SK-N-SH (cell line): ENCODE data around the gene IQCK. TPM values are rescaled to one million over a fixed set of nuclear protein-coding genes. Genes with fewer than 3 reads are reported as not detected.

ENCODE experiments used
- CTCF ChIA-PET: fragments of 300-600, 350-600 bp; formaldehyde crosslinking; extraction: SDS; loops from one replicate; lab custom pipeline; 2021; lab: Yijun Ruan, JAX
- POLR2A ChIA-PET: fragments of 350-600 bp; sonication (Branson Sonifier 250); formaldehyde crosslinking; extraction: SDS; loops from one replicate; lab custom pipeline; 2020; ENCODE audit warnings: antibody characterized with exemption, inconsistent platforms; lab: Yijun Ruan, JAX
- DNase-seq: peaks from one replicate; pipeline ENCODE4 v3.0.0; 2012
- H2AFZ ChIP-seq: fragments of 200-600 bp; sonication (generic); 2 replicates; pipeline ENCODE4 v1.8.1; 2016; ENCODE audit warnings: antibody characterized with exemption, mild to moderate bottlenecking, low read depth
- H3F3A ChIP-seq: fragments of 200-600 bp; sonication (generic); replicated peaks from 2 replicates; pipeline ENCODE3; 2016; ENCODE audit warnings: antibody characterized with exemption, mild to moderate bottlenecking; ENCODE audit not compliant: insufficient read depth
- H3K27ac ChIP-seq, 2 experiments: fragments of 200-500 bp in 1 of 2; fragments of 200-600 bp in 1 of 2; sonication (Bioruptor generic) in 1 of 2; sonication (generic), shearing (Covaris generic) in 1 of 2; 2 replicates each; pipeline versions ENCODE4 v1.5.1 to v1.6.1; 2014 to 2016; ENCODE audit warnings: low read depth in 2 of 2, inconsistent platforms in 1 of 2, low read length in 1 of 2, mild to moderate bottlenecking in 1 of 2, mixed read lengths in 1 of 2
- H3K27me3 ChIP-seq: fragments of 200-600 bp; sonication (generic), shearing (Covaris generic); 2 replicates; pipeline ENCODE4 v1.6.1; 2016; ENCODE audit warnings: mixed run types; ENCODE audit not compliant: insufficient read depth
- H3K36me3 ChIP-seq, 2 experiments: fragments of 200-500 bp in 1 of 2; fragments of 200-600 bp in 1 of 2; sonication (Bioruptor generic) in 1 of 2; sonication (generic) in 1 of 2; replicated peaks in 1 of 2; 2 replicates each; pipeline versions ENCODE3 to v1.5.1; 2014 to 2016; ENCODE audit warnings: low read length in 1 of 2, mild to moderate bottlenecking in 1 of 2; ENCODE audit not compliant: insufficient read depth in 2 of 2, control insufficient read depth in 1 of 2
- H3K4me1 ChIP-seq, 2 experiments: fragments of 200-500 bp in 1 of 2; fragments of 200-600 bp in 1 of 2; sonication (Bioruptor generic) in 1 of 2; sonication (generic), shearing (Covaris generic) in 1 of 2; 2 replicates each; pipeline versions ENCODE4 v1.5.1 to v1.6.1; 2014 to 2016; ENCODE audit warnings: low read depth in 1 of 2, low read length in 1 of 2, mixed run types in 1 of 2; ENCODE audit not compliant: insufficient read depth in 2 of 2, control insufficient read depth in 1 of 2
- H3K4me2 ChIP-seq: fragments of 200-600 bp; sonication (generic), shearing (Covaris generic); 2 replicates; pipeline ENCODE4 v1.6.1; 2017; ENCODE audit warnings: mixed run types
- H3K4me3 ChIP-seq, 2 experiments: fragments of 200-500 bp in 1 of 2; fragments of 200-600 bp in 1 of 2; sonication (Bioruptor generic) in 1 of 2; sonication (generic), shearing (Covaris generic) in 1 of 2; 2 replicates each; pipeline versions ENCODE4 v1.5.1 to v1.8.1; 2014 to 2016; ENCODE audit warnings: low read depth in 2 of 2, inconsistent platforms in 1 of 2, low read length in 1 of 2, mild to moderate bottlenecking in 1 of 2, mixed read lengths in 1 of 2, moderate library complexity in 1 of 2
- H3K79me2 ChIP-seq: fragments of 200-600 bp; sonication (generic); 2 replicates; pipeline ENCODE4 v1.8.1; 2017; ENCODE audit warnings: mild to moderate bottlenecking; ENCODE audit not compliant: insufficient read depth
- H3K9ac ChIP-seq: fragments of 200-600 bp; sonication (generic); 2 replicates; pipeline ENCODE4 v1.6.1; 2017; ENCODE audit warnings: mixed run types
- H3K9me2 ChIP-seq: fragments of 200-600 bp; sonication (generic); 2 replicates; pipeline ENCODE4 v1.6.1; 2017; ENCODE audit warnings: mixed run types
- H3K9me3 ChIP-seq: fragments of 200-600 bp; sonication (generic); 2 replicates; pipeline ENCODE4 v1.6.1; 2017; ENCODE audit warnings: mixed run types, mild to moderate bottlenecking, moderate library complexity
- H4K20me1 ChIP-seq: fragments of 200-600 bp; sonication (generic); 2 replicates; pipeline ENCODE4 v1.6.1; 2017; ENCODE audit warnings: mild to moderate bottlenecking, mixed run types; ENCODE audit not compliant: insufficient read depth
- CTCF ChIP-seq: fragments of 200-600 bp; sonication (generic); IDR thresholded peaks from 2 replicates; pipeline ENCODE4 v1.6.1; 2017; ENCODE audit warnings: antibody characterized with exemption, mild to moderate bottlenecking, moderate library complexity
- ELF1 ChIP-seq: IDR thresholded peaks from 2 replicates; pipeline ENCODE4 v1.4.0; 2012
- EZH2phosphoT487 ChIP-seq: fragments of 200-600 bp; sonication (generic); IDR thresholded peaks from 2 replicates; pipeline ENCODE4 v1.6.1; 2017; ENCODE audit warnings: low read depth, mixed run types, mild to moderate bottlenecking, antibody characterized with exemption, moderate library complexity, borderline replicate concordance
- IRF3 ChIP-seq: fragments of 150-350 bp; IDR thresholded peaks from 2 replicates; pipeline ENCODE4 v1.6.1; 2016; ENCODE audit warnings: mild to moderate bottlenecking, low read depth, low read length
- MAX ChIP-seq: IDR thresholded peaks from 2 replicates; pipeline ENCODE4 v1.4.0; 2012; ENCODE audit warnings: low read depth
- PBX3 ChIP-seq: IDR thresholded peaks from 2 replicates; pipeline ENCODE4; 2012
- POLR2AphosphoS5 ChIP-seq: IDR thresholded peaks from 2 replicates; pipeline ENCODE4 v1.6.1; 2012; ENCODE audit warnings: low read depth, low read length
- RAD21 ChIP-seq: IDR thresholded peaks from 2 replicates; pipeline ENCODE4 v1.6.1; 2012; ENCODE audit warnings: mild to moderate bottlenecking, low read length
- RCOR1 ChIP-seq: fragments of 150-350 bp; IDR thresholded peaks from 2 replicates; pipeline ENCODE4 v1.6.1; 2017; ENCODE audit warnings: antibody characterized with exemption, low read length
- SIN3A ChIP-seq: IDR thresholded peaks from 2 replicates; pipeline ENCODE4 v1.6.1; 2012; ENCODE audit warnings: low read depth, mild to moderate bottlenecking, low read length, moderate library complexity, borderline replicate concordance
- TAF1 ChIP-seq: IDR thresholded peaks from 2 replicates; pipeline ENCODE4 v1.6.1; 2012; ENCODE audit warnings: low read depth, mild to moderate bottlenecking, low read length, moderate library complexity, borderline replicate concordance
- TEAD4 ChIP-seq: IDR thresholded peaks from 2 replicates; pipeline ENCODE4 v1.4.0; 2012; ENCODE audit warnings: mild to moderate bottlenecking, borderline replicate concordance; ENCODE audit not compliant: insufficient read depth
- USF2 ChIP-seq: fragments of 150-350 bp; IDR thresholded peaks from 2 replicates; pipeline ENCODE4 v1.6.1; 2017; ENCODE audit warnings: antibody characterized with exemption, low read length, low read depth, borderline replicate concordance
- WGBS: methylation state at CpG from one replicate; pipeline ENCODE4 v1.1.6; 2017; ENCODE audit warnings: low lambda C conversion rate; 5-methylcytosine and 5-hydroxymethylcytosine counted together
- polyA plus RNA-seq, 3 experiments: library from polyadenylated mRNA; depleted of rRNA; stranded (reverse); fragments of >200 nt; gene quantifications; 2 replicates each; pipeline ENCODE4 v1.2.3, GENCODE V29; 2012

The IQCK gene
- polyA plus RNA-seq, 1 of the 3 experiments (the other 2 are of a cell fraction): 7.3 TPM

GRCh38 chr16:19857593-19858339 is 139.7 kb downstream of the IQCK start:
- no peak overlapping the region for H3K4me2 ChIP-seq
- H4K20me1 ChIP-seq: no peaks in the 10 kb centered on the region
- no peak overlapping the region for H3K9ac ChIP-seq
- POLR2A ChIA-PET: no interaction called here
- no peaks in the 10 kb centered on the region; a peak in 1 of 4 replicates for H3K4me1 ChIP-seq
- WGBS: 88% methylated on average over 16 of the region's 16 CpGs
- H3K9me3 ChIP-seq: no peaks in the 10 kb centered on the region
- H3K9me2 ChIP-seq: no peaks in the 10 kb centered on the region
- H3K4me3 ChIP-seq: no peak overlapping the region
- CTCF ChIA-PET: interaction anchor here (1.2 kb wide), 1 partner anchor 15 kb away, joined by 4 read pairs; no protein-coding TSS in a partner anchor
- H3K79me2 ChIP-seq: no peaks in the 10 kb centered on the region
- no peaks in the 10 kb centered on the region for H3F3A ChIP-seq
- no peak overlapping the region for H3K27ac ChIP-seq
- H2AFZ ChIP-seq: no peak overlapping the region
- TF ChIP-seq USF2: no peak
- no peak for TF ChIP-seq TEAD4
- TF ChIP-seq ELF1: no peak
- no peak for TF ChIP-seq TAF1
- no peak for TF ChIP-seq RCOR1
- no peak for TF ChIP-seq SIN3A
- no peak for TF ChIP-seq RAD21
- TF ChIP-seq PBX3: no peak
- no peak for TF ChIP-seq CTCF
- no peak for TF ChIP-seq POLR2AphosphoS5
- TF ChIP-seq EZH2phosphoT487: no peak
- no peak for TF ChIP-seq MAX
- no peak for TF ChIP-seq IRF3
- TF ChIP-seq, all 33 proteins: peak for 0
- DNase-seq: no peak
- Histone ChIP-seq H3K27me3 (no peaks in the 10 kb centered on the region), H3K36me3 (no peaks in the 10 kb centered on the region)
